Measurements from ENCODE around the gene ZNF783.
"Not testable (repeated sequence)": the region's sequence is repeated elsewhere in the genome, so short reads cannot be mapped to it uniquely, and the experiment has no call there.

Gene ZNF783

GRCh38 chr7:149240637-149241036, 21.4 kb upstream of the ZNF783 start:
- DNase-seq (ENCODE audit: low spot score) = no peak

DNA sequence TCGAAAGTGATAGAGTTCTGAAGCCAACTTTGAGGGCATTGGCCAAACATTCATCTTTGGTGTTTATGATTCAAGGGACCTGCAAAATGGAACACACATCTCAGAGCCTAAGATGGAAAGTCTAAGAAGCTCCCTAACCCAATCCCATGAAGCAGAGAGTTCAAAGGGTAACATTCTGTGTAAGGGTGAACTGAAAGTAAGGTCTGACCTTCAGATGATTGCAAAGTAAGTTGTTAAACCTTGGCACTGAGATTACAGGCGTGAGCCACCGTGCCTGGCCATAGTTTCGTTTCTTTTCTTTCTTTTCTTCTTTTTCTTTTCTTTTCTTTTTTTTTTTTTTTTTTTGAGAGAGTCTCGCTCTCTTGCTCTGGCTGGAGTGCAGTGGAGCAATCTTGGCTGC, 20.3 kb upstream of the ZNF783 start:
- no peak for DNase-seq (ENCODE audit: low spot score)

GRCh38 chr7:149245244-149245643, 16.8 kb upstream of the ZNF783 start:
- peak; percentile 25 for DNase-seq (ENCODE audit: low spot score)

GRCh38 chr7:149245744-149246143, 16.3 kb upstream of the ZNF783 start:
- DNase-seq (ENCODE audit: low spot score) = no peak

GRCh38 chr7:149248777-149249176, 13.2 kb upstream of the ZNF783 start:
- DNase-seq (ENCODE audit: low spot score) = no peak

DNA sequence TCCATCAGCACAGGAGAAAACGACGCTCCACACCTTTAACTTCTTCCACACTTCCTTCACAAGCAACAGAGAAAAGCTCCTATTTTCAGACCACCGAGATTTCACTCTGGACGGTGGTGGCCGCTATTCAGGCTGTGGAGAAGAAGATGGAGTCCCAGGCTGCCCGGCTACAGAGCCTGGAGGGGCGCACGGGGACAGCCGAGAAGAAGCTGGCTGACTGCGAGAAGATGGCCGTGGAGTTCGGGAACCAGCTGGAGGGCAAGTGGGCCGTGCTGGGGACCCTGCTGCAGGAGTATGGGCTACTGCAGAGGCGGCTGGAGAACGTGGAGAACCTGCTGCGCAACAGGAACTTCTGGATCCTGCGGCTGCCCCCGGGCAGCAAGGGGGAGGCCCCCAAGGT, 11.8 kb upstream of the ZNF783 start:
- DNase-seq (ENCODE audit: low spot score) = not testable (repeated sequence)

DNA sequence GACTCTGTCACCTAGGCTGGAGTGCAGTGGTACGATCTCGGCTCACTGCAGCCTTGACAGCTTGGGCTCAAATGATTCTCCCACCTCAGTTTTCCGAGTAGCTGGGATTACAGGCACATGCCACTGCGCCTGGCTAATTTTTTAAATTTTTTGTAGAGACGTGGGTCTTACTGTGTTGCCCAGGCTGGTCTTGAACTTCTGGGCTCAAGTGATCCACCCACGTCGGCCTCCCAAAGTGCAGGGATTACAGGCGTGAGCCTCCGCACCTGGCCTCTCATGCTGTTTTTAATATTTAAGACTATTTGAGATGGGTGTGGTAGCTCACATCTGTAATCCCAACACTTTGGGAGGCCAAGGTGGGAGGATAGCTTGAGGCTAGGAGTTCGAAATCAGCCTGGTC, 10.5 kb upstream of the ZNF783 start:
- DNase-seq (ENCODE audit: low spot score) = not testable (repeated sequence)

- no peak for DNase-seq (ENCODE audit: low spot score)
Observed at GRCh38 chr7:149252378-149252777, 9.6 kb upstream of the ZNF783 start.

DNA sequence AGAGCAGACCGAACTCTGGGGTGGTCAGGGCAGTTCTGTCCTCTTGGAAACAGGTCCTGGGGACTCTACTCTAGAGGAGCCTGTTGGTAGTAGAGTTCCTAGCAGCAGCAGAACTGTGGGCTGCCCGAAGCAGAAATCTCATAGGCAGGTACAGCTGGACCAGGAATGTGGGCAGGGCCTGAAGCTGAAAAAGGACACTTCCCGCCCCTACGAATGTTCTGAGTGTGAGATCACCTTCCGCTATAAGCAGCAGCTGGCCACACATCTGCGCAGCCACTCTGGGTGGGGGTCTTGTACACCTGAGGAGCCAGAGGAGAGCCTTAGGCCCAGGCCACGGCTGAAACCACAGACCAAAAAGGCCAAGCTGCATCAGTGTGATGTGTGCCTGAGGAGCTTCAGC, 8.3 kb upstream of the ZNF783 start:
- DNase-seq (ENCODE audit: low spot score) = no peak

GRCh38 chr7:149254181-149254858, 7.7 kb upstream of the ZNF783 start:
- no peak for DNase-seq (ENCODE audit: low spot score)

DNA sequence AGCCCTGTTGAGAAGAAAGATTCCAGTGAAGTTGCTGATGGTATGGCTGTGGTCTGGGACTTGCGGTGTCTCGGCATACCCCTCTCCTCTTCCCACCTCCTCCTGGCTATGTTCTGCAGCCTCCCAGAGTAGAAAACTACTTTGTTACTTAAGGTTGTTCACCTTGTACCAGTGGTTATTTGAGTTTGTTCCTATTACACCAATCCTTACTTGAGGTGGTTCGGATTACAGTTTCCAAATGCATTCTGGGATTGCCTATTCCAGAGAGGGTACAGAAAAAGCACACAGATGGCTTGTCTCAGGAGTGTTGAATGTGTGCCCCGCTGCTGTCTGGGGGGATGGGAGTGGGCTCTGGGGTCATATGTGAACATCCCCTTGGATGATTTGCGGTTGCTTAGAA, 6.8 kb upstream of the ZNF783 start:
- DNase-seq (ENCODE audit: low spot score) = no peak

GRCh38 chr7:149256568-149256967, 5.4 kb upstream of the ZNF783 start:
- no peak for DNase-seq (ENCODE audit: low spot score)

- DNase-seq (ENCODE audit: low spot score) = no peak
Observed at GRCh38 chr7:149257146-149257545, 4.8 kb upstream of the ZNF783 start.

DNA sequence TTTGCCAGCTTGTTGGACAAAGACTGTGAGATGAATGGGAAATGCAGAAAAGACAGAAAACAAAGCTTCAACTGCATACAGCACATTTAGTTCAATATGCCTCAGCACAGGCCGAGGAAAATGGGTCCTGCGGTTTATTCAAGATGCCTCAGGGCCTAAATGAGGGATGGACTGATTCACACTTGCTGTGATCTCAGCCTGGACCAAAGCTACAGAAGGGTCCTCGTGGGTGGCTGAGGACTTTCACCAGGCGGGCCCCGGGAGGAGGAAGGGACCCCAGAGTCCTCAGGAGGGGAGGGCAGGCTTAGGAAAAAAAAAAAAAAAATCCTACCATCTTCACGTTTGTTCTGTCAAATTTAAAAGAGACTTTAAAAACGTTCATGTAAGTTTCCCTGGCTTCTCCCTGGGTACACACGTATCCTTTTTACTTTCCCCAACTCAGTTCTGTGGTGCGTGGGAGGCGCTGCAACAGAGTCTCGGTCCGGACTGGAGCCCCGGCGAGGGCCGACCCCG, 624 bp upstream of the ZNF783 start:
- DNase-seq (ENCODE audit: low spot score) = no peak

- DNase-seq (ENCODE audit: low spot score) = no peak
Observed at GRCh38 chr7:149266451-149266850, 4.5 kb downstream of the ZNF783 start.

- DNase-seq (ENCODE audit: low spot score) = no peak
Observed at GRCh38 chr7:149267733-149268132, 5.7 kb downstream of the ZNF783 start.

DNA sequence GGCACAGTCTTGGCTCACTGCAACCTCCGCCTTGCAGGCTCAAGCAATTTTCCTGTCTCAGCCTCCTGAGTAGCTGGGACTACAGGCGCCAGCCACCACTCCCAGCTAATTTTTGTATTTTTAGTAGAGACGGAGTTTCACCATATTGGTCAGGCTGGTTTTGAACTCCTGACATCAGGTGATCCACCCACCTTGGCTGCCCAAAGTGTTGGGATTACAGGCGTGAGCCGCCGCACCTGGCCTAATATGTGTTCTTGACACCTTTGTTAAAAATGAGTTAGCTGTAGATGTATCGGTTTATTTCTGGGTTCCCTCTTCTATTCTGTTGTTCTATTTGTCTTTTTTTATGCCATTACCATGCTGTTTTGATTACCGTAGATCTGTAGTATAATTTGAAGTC, 12.4 kb downstream of the ZNF783 start:
- DNase-seq (ENCODE audit: low spot score) = not testable (repeated sequence)

DNA sequence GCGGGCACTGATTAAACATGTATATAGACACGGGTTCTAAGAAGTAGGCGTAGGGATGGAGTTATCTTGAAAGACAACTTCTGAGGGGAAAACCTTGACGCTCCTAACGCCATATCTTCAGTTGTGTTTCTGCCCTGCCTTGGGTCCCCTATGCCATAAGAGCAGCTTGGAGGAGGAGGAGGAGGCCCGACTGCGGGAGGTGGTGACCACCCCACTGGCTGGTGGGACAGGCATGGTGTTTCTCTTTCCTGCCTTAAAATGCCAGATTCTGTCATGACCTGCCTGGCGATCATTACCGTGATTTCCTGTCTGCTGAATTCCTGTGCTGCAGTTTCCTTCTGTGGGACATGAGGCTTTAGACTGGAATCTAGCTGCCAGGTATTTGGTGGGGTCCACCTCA, 15.9 kb downstream of the ZNF783 start:
- DNase-seq (ENCODE audit: low spot score) = no peak

DNA sequence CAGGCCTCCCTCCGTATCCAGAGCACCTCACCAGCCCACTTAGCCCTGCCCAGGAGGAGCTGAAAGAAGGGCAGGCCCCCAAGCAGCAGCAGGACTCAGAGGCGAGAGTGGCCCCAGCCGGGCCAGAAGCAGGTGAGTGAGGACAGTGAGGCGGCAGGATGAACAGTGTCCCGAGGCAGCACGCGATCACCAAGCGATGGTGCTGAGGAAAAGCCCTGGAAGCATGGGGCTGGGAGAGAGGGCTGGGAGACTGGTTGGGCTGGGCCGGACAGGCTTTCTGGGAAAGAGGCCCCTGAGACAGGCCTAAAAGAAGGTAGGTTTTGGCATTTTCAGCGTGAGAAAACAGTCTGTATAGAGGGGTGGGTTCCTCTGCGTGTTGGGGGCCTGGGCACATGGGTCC, 16.4 kb downstream of the ZNF783 start:
- no peak for DNase-seq (ENCODE audit: low spot score)

- DNase-seq (ENCODE audit: low spot score) = no peak
Observed at GRCh38 chr7:149279111-149279743, 17.2 kb downstream of the ZNF783 start.

- no peak for DNase-seq (ENCODE audit: low spot score)
Observed at GRCh38 chr7:149280151-149280550, 18.2 kb downstream of the ZNF783 start.

- DNase-seq (ENCODE audit: low spot score) = no peak
Observed at GRCh38 chr7:149280661-149281507, 18.9 kb downstream of the ZNF783 start.
